T-helper 9 cell (primary cell): ENCODE data around the gene RPL10.
A peak's percentile ranks its signal among the peaks of the same experiment; 100 is the strongest.

Source experiments
- DNase-seq: peaks from one replicate; pipeline ENCODE4 v3.0.0-alpha.2; 2020

RPL10 gene

GRCh38 chrX:154431341-154431740 lies 33.2 kb downstream of the RPL10 start:
- no peak for DNase-seq

GRCh38 chrX:154432210-154432609 lies 34.0 kb downstream of the RPL10 start:
- no peak for DNase-seq

- DNase-seq = no peak
Measured at GRCh38 chrX:154433605-154434004, 35.4 kb downstream of the RPL10 start.

- DNase-seq = no peak
Measured at GRCh38 chrX:154434394-154435168, 36.4 kb downstream of the RPL10 start.

- no peak for DNase-seq
Measured at GRCh38 chrX:154435171-154435733, 37.1 kb downstream of the RPL10 start.

- peak; percentile 40 for DNase-seq
Measured at GRCh38 chrX:154436374-154436982, 38.3 kb downstream of the RPL10 start.

DNA sequence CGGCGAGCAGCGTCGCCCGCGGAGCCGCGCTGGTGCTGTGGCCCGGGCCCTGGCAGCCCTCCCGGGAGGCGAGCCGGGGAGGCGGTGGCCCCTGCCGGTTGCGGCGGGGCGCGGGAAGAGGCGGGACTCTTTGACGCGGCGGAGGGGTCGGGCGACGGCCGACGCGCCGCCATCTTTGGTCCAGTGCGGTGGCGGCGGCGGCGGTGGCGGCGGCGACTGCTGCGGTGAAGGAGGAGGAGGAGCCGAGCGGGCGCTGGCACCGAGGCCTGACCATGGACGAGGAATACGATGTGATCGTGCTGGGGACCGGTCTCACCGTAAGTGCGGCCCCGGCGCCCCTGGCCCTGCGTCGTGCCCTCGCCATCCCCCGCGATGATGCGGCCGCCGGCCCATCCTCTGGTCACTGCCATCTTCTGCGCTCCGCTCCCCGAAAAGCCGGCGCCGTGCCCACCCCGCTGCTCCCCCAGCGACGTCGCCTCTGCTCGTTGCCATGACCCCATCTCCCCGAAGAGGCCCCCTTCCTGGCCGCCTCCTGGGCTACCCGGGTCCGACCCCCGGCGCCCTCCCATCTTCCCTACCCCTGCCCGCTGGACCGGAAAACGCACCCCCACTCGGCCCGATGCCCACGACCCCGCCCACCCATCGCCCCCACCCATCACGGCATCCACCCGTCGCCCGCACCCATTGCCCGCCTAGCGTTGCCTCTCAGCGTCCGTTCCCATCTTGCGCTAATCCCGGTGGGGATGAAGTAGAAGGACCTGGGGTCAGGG lies 39.0 kb downstream of the RPL10 start, which contains the start of gene GDI1:
GDI1 (plus strand) TSS at position 172 of the 770 bp plus-strand sequence; CDS start at position 273, 101 bp downstream.
- DNase-seq = peak; percentile 59

DNA sequence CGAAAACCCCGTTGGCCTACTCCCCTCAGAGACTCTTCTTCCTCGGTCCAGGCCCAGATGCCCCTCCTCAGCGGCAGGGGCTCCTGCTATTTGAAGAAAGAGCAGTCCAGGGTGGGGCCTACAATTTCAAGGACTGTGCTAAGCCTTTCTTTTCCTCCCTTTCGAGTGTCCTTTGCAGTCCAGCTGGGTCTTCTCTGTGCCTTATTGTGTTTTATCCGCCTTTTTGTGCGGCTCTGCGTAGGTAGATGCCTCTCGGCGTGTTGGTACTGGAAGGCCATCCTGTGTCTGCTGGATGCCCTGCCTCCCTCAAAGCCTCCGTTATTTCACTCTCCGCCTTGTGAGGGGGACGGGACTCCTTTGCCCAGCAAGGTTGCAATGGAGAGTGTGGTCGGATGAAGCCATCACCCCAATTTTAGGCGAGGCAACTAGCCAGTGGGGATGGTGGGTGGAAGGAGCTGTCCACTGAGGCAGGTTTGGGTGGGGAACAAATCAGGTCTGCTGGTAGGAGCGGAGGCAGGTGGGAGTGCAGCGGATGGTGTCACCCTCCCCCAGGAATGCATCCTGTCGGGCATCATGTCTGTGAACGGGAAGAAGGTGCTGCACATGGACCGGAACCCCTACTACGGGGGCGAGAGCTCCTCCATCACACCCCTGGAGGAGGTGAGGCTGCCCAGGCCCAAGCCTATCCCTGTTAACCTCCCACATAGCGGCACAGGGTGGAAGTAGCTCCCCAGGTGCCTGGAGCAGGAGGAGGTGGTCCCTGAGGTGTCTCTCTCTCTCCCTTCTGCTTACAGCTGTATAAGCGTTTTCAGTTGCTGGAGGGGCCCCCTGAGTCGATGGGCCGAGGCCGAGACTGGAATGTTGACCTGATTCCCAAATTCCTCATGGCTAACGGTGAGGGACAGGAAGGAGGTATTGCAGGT lies 40.1 kb downstream of the RPL10 start:
- no peak for DNase-seq

GRCh38 chrX:154439841-154440240 lies 41.7 kb downstream of the RPL10 start:
- no peak for DNase-seq

- DNase-seq = no peak
Measured at GRCh38 chrX:154440623-154441357, 42.6 kb downstream of the RPL10 start.

DNA sequence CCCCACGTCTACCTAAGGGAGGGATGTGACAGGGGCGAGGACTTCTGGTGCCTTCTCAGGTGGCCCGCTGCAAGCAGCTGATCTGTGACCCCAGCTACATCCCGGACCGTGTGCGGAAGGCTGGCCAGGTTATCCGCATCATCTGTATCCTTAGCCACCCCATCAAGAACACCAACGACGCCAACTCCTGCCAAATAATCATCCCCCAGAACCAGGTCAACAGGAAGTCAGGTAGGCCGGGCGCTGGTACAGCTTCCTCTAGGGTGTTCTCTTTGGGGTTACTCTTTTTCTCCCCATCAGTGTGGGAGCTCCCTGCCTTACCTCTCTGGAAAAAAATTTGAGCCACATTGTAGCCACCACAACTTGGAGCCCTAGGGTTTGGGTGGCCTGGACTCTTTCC lies 43.4 kb downstream of the RPL10 start:
- no peak for DNase-seq

DNA sequence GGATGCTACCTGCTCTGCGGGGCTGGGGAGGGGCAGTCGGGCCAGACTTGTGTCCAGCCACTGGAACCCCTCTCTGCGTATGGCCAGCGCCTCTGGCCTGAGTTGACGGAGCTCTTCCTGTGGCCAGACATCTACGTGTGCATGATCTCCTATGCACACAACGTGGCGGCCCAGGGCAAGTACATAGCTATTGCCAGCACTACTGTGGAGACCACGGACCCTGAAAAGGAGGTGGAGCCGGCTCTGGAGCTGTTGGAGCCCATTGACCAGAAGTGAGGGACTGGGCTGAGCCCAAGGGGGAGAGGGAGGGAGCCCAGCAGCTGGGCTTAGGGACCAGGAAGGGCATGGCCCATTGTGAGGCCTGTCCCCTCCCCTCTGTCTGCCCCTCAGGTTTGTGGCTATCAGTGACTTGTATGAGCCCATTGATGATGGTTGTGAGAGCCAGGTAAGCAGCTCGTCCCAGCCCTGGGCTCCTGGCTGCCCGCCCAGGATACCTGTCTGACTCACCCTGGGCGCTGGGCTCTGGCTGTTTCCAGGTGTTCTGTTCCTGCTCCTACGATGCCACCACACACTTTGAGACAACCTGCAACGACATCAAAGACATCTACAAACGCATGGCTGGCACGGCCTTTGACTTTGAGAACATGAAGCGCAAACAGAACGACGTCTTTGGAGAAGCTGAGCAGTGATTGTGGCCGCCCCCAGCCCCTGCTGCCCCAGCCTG lies 44.0 kb downstream of the RPL10 start:
- no peak for DNase-seq

GRCh38 chrX:154443479-154443910 lies 45.3 kb downstream of the RPL10 start:
- DNase-seq = no peak

DNA sequence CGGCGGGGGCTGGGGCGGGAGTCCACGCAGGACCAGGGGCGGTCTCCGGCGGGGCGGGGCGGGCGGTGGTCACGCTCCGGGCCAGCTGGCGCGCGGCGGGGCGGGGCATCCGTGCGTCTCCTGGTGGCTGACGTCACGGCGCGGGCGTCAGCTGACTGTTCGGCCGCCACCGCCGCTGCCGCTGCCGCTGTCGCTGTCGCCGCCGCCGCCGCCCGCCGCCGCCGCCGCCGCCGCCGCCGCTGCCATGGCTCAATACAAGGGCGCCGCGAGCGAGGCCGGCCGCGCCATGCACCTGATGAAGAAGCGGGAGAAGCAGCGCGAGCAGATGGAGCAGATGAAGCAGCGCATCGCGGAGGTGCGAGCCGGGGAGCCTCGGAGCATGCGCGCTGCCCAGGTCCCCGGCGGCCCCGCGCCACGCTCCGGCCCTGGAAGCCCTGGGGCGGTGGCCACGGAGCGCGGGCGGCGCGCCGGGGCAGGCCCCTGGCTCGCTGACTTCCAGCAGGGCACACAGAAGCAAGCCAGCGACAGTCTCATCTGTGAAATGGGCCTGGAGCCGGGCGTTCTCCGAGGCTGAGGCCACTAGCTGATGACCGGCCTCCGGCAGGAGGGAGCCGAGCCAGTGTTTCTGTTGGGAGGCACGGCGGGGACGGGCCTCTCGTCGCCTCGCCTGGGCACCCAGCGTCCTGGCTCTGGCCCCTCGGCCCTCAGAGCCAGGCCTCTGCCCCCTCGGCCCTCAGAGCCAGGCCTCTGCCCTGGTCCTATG lies 46.0 kb downstream of the RPL10 start, which contains the start of gene FAM50A:
FAM50A (plus strand) TSS at position 150 of the 763 bp plus-strand sequence; CDS start at position 245, 95 bp downstream.
- peak; percentile 62 for DNase-seq

DNA sequence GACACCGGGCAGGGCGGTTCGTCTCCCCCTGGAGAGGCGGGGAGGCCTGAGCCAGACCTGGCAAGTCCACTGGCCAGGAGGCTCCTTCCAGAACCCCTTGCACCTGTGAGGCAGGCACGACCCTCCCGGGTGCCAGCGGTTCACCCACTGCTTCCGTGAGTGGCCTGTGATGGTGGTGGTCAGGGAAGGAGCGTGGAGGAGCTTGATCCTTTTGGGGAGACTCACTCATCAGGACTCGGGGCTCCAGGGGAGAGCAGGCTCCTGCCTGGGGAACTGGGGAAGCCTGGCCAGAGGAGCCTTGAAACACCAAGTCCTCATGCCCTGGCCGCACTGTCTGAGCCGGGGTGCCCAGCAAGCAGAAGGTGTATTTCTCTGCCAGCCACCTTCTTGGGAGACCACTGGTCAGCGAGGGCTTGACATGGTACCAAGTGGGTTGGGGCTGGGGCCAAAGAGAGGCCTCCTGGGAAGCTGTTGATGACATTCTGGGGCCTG lies 46.6 kb downstream of the RPL10 start:
- DNase-seq = no peak

DNA sequence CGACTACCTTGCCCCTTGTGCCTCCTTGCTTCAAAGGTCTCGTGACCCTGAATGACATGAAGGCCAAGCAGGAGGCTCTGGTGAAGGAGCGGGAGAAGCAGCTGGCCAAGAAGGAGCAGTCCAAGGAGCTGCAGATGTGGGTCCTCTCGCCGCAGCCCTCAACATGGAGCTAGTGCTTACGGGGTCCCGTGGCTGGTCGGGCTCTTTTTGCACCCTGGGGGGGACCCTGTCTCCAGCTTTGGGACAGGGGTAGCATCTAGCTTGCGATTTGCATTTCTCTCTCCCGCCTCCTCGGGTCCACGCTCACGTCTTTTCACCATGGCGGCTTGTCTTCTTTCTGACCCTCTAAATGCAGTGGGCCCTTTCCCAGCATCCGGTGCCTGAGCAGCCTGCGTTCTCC lies 47.6 kb downstream of the RPL10 start:
- DNase-seq = no peak

DNA sequence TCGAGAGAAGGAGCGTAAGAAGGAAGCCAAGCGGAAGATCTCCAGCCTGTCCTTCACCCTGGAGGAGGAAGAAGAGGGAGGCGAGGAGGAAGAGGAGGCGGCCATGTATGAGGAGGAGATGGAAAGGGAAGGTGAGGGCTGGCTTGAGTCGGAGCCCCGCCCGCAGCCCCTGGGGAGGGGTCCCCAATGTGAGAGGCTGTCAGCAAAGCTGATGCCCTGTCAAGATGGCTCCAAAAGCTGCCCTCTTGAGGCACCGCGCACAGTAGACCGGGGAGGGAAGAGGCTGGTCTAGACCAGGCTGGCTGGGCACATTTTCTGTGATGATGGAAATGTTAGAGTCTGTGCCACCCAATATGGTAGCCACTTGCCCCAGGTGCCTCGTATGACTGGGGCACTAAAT lies 48.3 kb downstream of the RPL10 start:
- no peak for DNase-seq

- no peak for DNase-seq
Measured at GRCh38 chrX:154448484-154448883, 50.3 kb downstream of the RPL10 start.

GRCh38 chrX:154449618-154450017 lies 51.4 kb downstream of the RPL10 start:
- DNase-seq = no peak

- no peak for DNase-seq
Measured at GRCh38 chrX:154450312-154450711, 52.1 kb downstream of the RPL10 start.
